Neural progenitor cell (in vitro differentiated cells): ENCODE data around the gene GPR150. TPM values are rescaled to one million over a fixed set of nuclear protein-coding genes. Genes with fewer than 3 reads are reported as not detected.

ENCODE experiments used
- DNase-seq: peaks from one replicate; pipeline ENCODE4 v3.0.0-alpha.2; 2016; ENCODE audit warnings: low spot score
- H2AFZ ChIP-seq: fragments of 200-600 bp; sonication (generic); replicated peaks from 2 replicates; pipeline ENCODE4 v1.6.1; 2016; ENCODE audit warnings: antibody characterized with exemption
- H3F3A ChIP-seq: fragments of 200-600 bp; sonication (generic); 2 replicates; pipeline ENCODE4 v1.6.1; 2016; ENCODE audit warnings: antibody characterized with exemption, low read depth
- H3K27ac ChIP-seq: fragments of 200-600 bp; sonication (generic); 2 replicates; pipeline ENCODE4 v1.5.1; 2016; ENCODE audit warnings: mild to moderate bottlenecking
- H3K27me3 ChIP-seq: fragments of 200-600 bp; sonication (generic); 2 replicates; pipeline ENCODE4 v1.6.1; 2016; ENCODE audit warnings: mild to moderate bottlenecking, moderate library complexity
- H3K36me3 ChIP-seq: fragments of 200-600 bp; sonication (generic); 2 replicates; pipeline ENCODE4 v1.5.1; 2016
- H3K4me1 ChIP-seq: fragments of 200-600 bp; sonication (generic); 2 replicates; pipeline ENCODE4 v1.6.1; 2016; ENCODE audit warnings: mixed run types
- H3K4me2 ChIP-seq: fragments of 200-600 bp; sonication (generic); 2 replicates; pipeline ENCODE4 v1.6.1; 2016
- H3K4me3 ChIP-seq: fragments of 200-600 bp; sonication (generic); 2 replicates; pipeline ENCODE4 v1.5.1; 2016
- H3K79me2 ChIP-seq: fragments of 200-600 bp; sonication (generic); 2 replicates; pipeline ENCODE4 v1.6.1; 2016; ENCODE audit warnings: low read depth
- H3K9ac ChIP-seq: fragments of 200-600 bp; sonication (generic); 2 replicates; pipeline ENCODE4 v1.6.1; 2016
- H3K9me3 ChIP-seq: fragments of 200-600 bp; sonication (generic); 2 replicates; pipeline ENCODE4 v1.5.1; 2016; ENCODE audit warnings: low read depth
- H4K20me1 ChIP-seq: fragments of 200-600 bp; sonication (generic); 2 replicates; pipeline ENCODE4 v1.6.1; 2016; ENCODE audit warnings: low read depth
- H3K27ac Mint-ChIP-seq: 3 replicates; pipeline ENCODE4 v1.8.0; 2021; ENCODE audit warnings: mixed read lengths
- H3K27me3 Mint-ChIP-seq: 2 replicates; pipeline ENCODE4 v1.8.0; 2022; ENCODE audit warnings: low read depth, mild to moderate bottlenecking, inconsistent platforms, moderate library complexity, mixed read lengths; ENCODE audit not compliant: insufficient read depth
- H3K36me3 Mint-ChIP-seq: 3 replicates; pipeline ENCODE4 v1.8.0; 2021; ENCODE audit warnings: mixed read lengths
- H3K4me1 Mint-ChIP-seq: 3 replicates; pipeline ENCODE4 v1.8.0; 2021; ENCODE audit warnings: mixed read lengths
- H3K4me3 Mint-ChIP-seq: 3 replicates; pipeline ENCODE4 v1.8.0; 2021; ENCODE audit warnings: mild to moderate bottlenecking, moderate library complexity, mixed read lengths
- H3K9me3 Mint-ChIP-seq: 3 replicates; pipeline ENCODE4 v1.8.0; 2020; ENCODE audit warnings: mixed read lengths
- EZH2 ChIP-seq: fragments of 200-600 bp; sonication (generic); IDR thresholded peaks from 2 replicates; pipeline ENCODE4 v1.6.1; 2017; ENCODE audit warnings: antibody characterized with exemption, mild to moderate bottlenecking, moderate library complexity
- EZH2phosphoT487 ChIP-seq: fragments of 200-600 bp; sonication (generic); IDR thresholded peaks from 2 replicates; pipeline ENCODE4 v1.6.1; 2017; ENCODE audit warnings: antibody characterized with exemption
- total RNA-seq: library from RNA; depleted of rRNA; stranded (reverse); fragments of >200 nt; gene quantifications from 2 replicates; pipeline ENCODE4 v1.2.3, GENCODE V29; 2015; ENCODE audit warnings: low replicate concordance
- TF ChIP-seq, protein P1 (sequence below): fragments of 200-600 bp; sonication (generic); IDR thresholded peaks from 2 replicates; pipeline ENCODE4 v1.5.1; 2017; ENCODE audit warnings: antibody characterized with exemption, mild to moderate bottlenecking

The GPR150 gene
- total RNA-seq, 1 donor from 2014 or later = not detected

GRCh38 chr5:95628933-95629332 is 9.0 kb downstream of the GPR150 start:
- Histone ChIP-seq H3K9me3 (no peaks in the 10 kb centered on the region), H3K27ac (no peak overlapping the region), H2AFZ (no peak overlapping the region), H4K20me1 (no peaks in the 10 kb centered on the region), H3K36me3 (no peaks in the 10 kb centered on the region), H3F3A (no peaks in the 10 kb centered on the region), H3K4me2 (no peak overlapping the region), H3K9ac (no peak overlapping the region), H3K27me3 (peaks cover under 1% of the 10 kb centered on the region), H3K79me2 (no peaks in the 10 kb centered on the region), H3K4me1 (no peaks in the 10 kb centered on the region), H3K4me3 (no peak overlapping the region)
- Mint-ChIP-seq H3K27ac (no peak overlapping the region), H3K4me1 (no peaks in the 10 kb centered on the region), H3K9me3 (no peaks in the 10 kb centered on the region), H3K36me3 (no peaks in the 10 kb centered on the region), H3K27me3 (peaks cover 7% of the 10 kb centered on the region), H3K4me3 (no peak overlapping the region)
- no peak for TF ChIP-seq EZH2
- no peak for TF ChIP-seq EZH2phosphoT487
- TF ChIP-seq, protein P1, sequence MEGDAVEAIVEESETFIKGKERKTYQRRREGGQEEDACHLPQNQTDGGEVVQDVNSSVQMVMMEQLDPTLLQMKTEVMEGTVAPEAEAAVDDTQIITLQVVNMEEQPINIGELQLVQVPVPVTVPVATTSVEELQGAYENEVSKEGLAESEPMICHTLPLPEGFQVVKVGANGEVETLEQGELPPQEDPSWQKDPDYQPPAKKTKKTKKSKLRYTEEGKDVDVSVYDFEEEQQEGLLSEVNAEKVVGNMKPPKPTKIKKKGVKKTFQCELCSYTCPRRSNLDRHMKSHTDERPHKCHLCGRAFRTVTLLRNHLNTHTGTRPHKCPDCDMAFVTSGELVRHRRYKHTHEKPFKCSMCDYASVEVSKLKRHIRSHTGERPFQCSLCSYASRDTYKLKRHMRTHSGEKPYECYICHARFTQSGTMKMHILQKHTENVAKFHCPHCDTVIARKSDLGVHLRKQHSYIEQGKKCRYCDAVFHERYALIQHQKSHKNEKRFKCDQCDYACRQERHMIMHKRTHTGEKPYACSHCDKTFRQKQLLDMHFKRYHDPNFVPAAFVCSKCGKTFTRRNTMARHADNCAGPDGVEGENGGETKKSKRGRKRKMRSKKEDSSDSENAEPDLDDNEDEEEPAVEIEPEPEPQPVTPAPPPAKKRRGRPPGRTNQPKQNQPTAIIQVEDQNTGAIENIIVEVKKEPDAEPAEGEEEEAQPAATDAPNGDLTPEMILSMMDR = no peak
- no peak for DNase-seq

GRCh38 chr5:95630394-95630917 is 10.6 kb downstream of the GPR150 start:
- no peak for TF ChIP-seq EZH2phosphoT487
- no peak for TF ChIP-seq EZH2
- TF ChIP-seq, protein P1 = no peak
- H3K9me3 Mint-ChIP-seq = no peaks in the 10 kb centered on the region
- H3K36me3 Mint-ChIP-seq = no peaks in the 10 kb centered on the region
- Histone ChIP-seq H3K4me2 (no peak overlapping the region), H3K9ac (no peak overlapping the region), H3K36me3 (no peaks in the 10 kb centered on the region), H4K20me1 (no peaks in the 10 kb centered on the region), H3K79me2 (no peaks in the 10 kb centered on the region), H3K9me3 (no peaks in the 10 kb centered on the region), H3K27me3 (no peaks in the 10 kb centered on the region), H3K27ac (no peak overlapping the region), H3K4me1 (no peaks in the 10 kb centered on the region), H3K4me3 (no peak overlapping the region), H3F3A (no peaks in the 10 kb centered on the region), H2AFZ (no peak overlapping the region)
- H3K27ac Mint-ChIP-seq = no peak overlapping the region
- peaks cover 7% of the 10 kb centered on the region for H3K27me3 Mint-ChIP-seq
- no peak overlapping the region for H3K4me3 Mint-ChIP-seq
- no peaks in the 10 kb centered on the region for H3K4me1 Mint-ChIP-seq
- no peak for DNase-seq

GRCh38 chr5:95631255-95631958 is 11.5 kb downstream of the GPR150 start:
- H3K4me3 Mint-ChIP-seq = no peak overlapping the region
- H2AFZ ChIP-seq = no peak overlapping the region
- H3K79me2 ChIP-seq = no peaks in the 10 kb centered on the region
- H3K9ac ChIP-seq = no peak overlapping the region
- H3F3A ChIP-seq = no peaks in the 10 kb centered on the region
- no peaks in the 10 kb centered on the region for H3K36me3 Mint-ChIP-seq
- no peaks in the 10 kb centered on the region for H3K9me3 Mint-ChIP-seq
- H4K20me1 ChIP-seq = no peaks in the 10 kb centered on the region
- TF ChIP-seq, protein P1 = no peak
- TF ChIP-seq EZH2phosphoT487 = no peak
- TF ChIP-seq EZH2 = no peak
- H3K4me1 Mint-ChIP-seq = no peaks in the 10 kb centered on the region
- no peaks in the 10 kb centered on the region for H3K27me3 ChIP-seq
- no peak overlapping the region for H3K4me3 ChIP-seq
- no peak overlapping the region for H3K27ac Mint-ChIP-seq
- peaks cover 7% of the 10 kb centered on the region for H3K27me3 Mint-ChIP-seq
- H3K4me1 ChIP-seq = no peaks in the 10 kb centered on the region
- DNase-seq = no peak
- no peak overlapping the region for H3K27ac ChIP-seq
- no peaks in the 10 kb centered on the region for H3K36me3 ChIP-seq
- H3K4me2 ChIP-seq = no peak overlapping the region
- no peaks in the 10 kb centered on the region for H3K9me3 ChIP-seq
